HG03045 (cell line): ENCODE results near the gene CREB5.

Experiments
- ATAC-seq: cut with Tn5 transposase; IDR thresholded peaks from one replicate; pipeline ENCODE4 v1.9.1; 2021; ENCODE audit warnings: mild to moderate bottlenecking, moderate library complexity; ENCODE audit not compliant: unreplicated experiment

Gene CREB5

DNA sequence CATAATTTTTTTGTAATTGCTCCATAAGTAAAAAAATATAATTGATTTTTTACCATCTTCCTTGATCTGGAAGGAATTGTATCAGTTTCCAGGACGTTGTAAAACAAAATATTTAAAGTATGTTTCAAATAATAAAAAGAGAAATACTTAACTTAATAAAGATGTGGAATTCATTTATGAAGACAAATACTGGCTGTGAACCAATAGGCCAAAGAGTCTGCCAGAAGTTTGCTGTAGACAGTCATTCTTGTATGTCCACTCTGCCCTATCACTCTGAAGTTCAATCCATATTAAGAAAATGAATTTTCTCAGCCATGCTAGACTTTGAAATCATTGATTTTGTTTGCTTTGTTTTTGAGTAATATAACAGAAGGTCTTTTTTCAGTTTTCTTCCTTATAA is 289.4 kb downstream of the CREB5 start:
- ATAC-seq: no peak

DNA sequence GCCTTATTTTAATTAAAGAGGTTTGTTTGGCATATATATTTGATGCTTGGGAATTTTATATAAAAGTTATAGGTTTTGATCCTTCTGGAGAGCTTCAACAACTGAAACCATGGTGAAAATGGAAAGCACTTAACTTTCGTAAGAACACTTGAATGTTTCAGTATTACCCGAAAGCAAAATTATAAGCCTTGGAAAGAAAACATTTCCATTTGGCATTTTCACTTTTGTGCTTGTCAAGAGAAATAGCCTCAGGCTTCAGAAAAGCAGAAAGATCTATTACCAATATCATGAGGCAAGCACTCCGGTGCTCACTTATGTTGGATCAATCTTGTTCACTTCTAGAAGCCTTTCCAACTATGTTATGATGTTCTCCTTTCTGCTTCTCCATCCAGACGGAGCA is 289.9 kb downstream of the CREB5 start:
- ATAC-seq: no peak

DNA sequence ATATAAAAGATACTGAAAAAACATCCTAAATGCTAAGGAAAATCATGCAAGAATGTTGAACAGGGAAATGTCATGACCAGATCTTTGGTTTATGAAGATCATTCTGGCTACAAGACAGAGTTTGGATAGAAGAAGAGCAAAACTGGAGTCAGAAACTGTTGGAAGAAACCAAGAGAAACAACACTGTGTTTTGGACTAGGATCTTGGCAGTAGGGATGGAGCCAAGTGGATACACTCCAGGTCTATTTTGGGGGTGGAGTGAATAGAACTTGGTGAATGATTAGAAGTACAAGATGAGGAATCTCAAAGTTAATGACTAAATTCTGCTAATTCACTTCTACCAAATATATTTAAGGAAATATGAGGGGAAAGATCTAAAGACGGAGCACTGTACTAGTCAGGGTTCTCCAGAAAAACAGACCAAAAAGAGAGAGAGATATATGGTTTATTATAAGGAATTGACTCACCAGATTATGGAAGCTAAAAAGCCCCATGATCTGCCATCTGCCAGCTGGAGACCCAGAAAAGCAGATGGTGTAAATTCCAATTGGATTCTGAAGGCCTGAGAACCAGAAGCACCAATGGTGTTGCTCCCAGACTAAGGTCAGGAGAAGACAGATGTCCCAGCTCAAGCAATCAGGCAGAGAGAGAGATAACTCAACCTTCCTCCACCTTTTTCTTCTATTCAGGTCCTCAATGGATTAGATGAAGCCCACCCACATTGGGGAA is 290.9 kb downstream of the CREB5 start:
- ATAC-seq: no peak

DNA sequence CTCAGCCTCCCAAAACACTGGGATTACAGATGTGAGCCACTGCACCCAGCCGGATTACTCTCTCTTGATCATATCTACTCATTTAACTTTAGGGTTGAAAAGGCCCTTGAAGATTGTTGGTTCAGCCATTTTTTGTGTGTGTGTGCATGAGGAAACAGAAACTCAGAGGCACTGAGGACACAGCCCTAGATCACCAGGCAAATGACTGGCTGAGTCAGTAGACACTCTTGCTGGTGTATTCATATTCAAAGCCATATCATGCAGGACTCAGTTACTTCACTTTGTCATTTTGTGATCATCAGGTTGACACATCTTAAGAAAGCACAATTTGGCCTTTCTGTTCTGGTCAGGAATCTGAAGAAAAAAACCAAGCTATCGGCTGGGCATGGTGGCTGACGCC is 292.4 kb downstream of the CREB5 start:
- no peak for ATAC-seq

DNA sequence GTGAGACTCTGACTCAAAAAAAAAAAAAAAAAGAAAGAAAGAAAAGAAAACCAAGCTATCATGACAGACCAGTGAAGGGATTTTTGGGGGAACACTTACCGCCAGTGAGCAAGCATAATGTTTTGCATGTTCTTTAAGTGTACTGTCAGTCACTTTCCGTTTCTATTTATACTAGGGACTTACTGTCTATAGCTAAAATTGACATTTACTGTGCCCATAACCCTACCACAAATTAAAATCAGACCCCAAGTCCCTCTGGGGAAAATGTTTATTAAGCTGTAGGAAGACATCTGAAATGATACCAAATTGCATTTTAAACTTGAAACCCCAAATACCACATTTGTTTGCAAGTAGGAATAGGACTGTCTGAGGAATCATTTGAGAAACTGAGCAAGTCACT is 293.0 kb downstream of the CREB5 start:
- peak; percentile 88 for ATAC-seq

DNA sequence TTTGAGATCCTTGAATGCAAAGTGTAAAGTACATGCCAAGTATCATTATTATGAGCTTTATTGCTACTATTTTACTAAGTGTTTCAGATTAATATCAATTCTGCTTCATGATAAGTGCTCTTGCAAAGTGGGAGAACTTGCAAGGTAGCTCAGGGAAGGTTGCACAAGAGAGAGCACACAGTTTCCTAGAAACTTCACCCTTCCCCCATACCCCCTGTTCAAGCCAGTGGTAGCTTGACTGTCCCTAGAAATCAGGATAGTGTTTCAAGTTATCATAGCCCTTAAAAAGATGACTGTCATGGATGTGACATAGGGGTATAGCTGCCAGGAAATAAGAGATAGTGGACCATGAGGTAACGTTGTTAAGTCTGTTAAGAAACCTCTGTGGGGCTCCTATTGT is 294.3 kb downstream of the CREB5 start:
- ATAC-seq: no peak

DNA sequence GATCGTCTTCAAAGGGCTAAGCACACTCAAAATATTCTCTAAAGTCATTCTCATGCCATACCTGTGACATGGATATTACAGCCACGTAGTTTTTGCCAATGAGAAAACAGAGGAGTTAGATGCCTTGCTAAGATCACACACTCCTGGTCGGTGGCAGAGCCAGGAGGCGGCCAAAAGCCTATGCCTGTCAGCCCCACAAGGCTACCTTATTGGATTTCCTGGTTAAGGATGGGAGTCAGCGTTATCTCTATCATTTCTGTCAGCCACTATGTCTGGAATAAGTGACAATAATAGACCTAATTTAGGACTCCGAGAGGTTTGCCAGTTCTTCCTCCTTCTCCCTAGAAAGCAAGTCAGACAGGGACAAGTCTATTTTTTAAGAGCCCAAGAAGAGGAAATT is 295.0 kb downstream of the CREB5 start:
- no peak for ATAC-seq

DNA sequence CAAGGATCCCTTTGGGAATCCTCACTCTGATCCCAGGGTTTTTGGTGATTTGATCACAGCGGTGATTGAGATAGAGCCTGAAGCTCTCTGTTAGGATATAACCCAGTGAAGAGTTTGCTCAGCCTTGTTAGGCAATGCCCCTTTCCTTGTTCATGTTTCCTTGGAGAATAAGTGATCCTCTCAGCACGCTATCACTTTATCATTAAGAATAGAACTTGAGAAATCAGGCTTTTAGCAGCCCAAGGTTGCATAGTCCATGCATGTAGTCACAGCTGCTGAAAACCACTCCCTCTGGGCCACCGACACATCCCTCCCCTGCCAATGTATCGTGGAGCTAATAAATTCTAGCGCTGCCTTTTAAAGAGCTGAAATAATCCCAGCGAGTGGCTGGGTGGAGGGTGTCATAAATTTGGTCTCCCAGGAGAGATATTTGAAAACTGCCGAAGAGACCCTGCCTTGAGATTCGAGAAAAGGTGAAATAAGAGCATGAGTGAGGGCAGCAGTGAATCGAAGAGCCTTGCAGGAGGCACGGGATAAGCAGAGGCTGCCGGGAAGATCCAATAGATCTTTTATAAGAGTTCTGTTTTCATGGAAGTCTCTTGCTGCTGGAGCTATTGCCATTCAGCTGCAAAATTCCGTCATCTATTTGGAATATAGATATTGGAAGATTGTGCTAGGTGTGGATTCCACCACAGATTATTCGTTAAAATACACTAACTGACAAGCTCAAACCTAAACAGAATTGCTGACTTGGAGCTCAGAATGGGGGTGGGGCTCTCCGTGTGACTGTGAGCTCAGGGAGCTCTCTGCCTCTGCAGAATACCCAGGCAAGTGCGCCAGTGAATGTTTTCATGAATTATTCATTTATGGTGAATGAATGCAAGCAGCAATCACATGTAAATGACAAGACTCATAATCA is 296.0 kb downstream of the CREB5 start:
- ATAC-seq: no peak

DNA sequence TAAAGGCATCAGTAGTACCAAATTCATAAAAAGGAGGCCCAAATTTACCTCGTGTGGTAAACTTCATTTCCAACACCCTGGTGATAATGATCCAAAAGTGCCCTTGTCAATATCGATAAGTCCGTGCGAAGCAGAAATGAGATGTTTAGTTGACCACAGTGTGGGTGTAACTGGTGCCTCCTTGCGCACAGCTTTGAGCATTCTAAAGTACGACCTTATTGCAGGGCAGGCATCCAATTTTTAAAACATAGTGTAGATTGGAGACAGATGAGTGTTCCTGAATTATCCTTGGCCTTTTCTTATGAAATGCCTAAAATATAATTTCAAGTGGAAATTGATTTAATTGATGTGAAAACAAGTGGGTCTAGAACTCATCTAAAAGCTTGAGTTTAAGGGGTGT is 297.4 kb downstream of the CREB5 start:
- ATAC-seq: no peak

DNA sequence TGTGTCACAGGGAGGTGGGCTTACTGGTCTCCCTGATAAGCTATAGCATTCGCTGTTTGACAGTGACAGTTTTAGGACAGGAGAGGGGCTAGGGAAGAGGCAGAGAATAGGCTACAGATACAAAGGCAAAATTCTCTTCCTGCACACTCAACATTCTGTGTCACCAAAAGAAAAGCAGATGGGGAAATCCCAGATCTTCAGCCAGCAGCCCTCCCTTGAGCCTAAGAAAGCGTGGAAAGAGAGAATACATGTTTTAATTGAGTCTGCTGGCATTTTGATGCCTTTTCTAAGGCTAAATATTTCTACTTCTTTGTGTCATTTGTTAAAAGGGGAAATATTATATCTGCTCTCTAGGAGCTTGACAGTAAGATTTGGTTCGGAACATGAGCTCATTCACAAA is 298.8 kb downstream of the CREB5 start:
- ATAC-seq: no peak

DNA sequence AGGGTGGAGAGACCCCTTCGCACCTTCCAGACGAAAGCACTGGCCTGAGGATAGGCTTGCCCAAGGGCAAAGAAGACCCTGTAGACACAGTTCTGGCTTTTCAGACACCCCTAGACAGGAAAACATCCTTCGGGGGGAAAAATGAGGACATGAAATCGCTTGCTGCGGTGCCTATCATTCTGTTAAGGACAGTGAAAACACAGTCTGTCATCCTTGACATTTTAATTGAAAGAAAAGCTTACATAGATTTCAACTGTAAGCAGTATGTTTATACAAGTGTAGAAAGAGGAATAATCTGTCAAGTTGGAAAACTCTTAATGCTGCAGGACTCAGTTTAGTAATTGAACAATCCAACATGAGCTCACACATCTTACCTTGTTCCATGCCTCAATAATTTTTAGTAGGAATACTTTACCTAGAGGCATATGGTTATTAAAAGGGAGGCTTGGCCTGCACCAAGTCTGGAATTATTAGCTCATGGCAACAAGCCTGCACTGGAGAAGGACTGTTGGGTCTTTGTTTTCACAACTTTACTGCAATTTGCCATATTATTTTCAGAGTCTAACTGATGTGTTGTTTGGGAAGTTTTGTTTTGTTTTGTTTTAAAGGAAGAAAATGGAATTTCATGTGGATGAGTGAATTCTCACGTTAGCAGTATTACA is 302.3 kb downstream of the CREB5 start:
- ATAC-seq: no peak

DNA sequence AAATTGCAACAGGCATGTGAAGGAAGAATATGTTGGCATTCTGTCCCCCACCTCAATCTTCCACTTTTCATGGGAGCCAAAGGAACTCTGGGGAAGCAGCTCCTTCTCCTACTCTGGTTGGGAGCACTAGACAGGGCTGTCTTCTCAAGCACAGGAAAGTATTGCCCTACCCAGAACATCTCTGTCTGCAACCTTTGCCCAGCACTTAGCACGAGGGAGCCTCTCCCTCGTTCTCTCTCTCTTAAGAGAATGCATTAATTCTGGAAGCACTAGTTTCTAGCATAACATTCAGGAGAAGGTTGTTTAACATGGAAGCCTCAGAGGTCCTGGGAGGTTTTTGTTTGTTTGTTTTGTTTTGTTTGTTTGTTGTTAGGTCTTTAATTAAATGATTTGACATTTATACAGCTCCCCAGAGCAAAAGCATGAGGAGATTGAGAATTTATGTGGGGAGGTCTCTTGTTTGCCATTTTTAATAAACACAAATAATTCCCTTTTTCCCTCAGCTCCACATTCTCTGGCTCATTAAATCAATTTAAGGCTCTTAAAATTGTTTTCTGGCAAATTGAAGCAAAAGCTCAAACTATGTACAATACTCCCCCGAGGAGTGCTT is 305.2 kb downstream of the CREB5 start:
- no peak for ATAC-seq

DNA sequence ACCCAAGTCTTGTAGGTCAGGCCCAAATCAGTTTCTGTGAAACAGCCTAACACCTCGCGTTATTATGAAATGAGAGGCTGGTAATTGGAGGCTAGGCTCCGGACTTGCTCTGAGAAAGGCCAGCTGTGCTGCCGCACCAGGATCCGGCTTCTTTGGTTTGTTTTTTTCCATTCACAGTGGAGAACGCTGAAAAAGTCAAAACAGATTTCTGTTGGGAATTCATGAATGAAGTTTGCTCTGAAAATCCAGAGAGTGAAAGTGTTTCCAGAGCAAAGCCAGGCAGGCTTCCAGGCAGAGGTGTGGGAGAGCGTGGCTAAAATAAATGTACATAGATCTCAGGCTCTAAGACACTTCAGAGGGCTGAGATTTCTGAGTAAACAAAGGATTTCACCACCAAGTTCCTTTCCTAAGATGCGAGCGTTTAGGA is 305.8 kb downstream of the CREB5 start:
- ATAC-seq: no peak

DNA sequence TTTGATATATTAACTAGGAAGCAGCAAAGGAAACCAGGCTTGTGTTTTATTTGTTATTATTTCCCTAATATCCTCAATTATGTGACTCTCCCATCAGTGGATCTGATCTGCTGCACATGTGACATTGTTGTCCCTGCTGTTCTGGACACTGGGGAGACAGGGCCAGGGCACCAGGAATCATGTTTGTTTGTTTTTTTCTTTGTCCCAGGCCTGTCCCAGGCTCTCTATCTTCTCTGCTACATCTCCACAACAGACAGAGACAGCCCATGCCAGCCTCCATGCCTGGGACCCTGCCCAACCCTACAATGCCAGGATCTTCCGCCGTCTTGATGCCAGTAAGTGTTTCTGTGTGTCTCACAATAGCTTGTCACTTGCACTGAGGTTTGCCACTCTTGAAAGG is 306.2 kb downstream of the CREB5 start:
- ATAC-seq: no peak

DNA sequence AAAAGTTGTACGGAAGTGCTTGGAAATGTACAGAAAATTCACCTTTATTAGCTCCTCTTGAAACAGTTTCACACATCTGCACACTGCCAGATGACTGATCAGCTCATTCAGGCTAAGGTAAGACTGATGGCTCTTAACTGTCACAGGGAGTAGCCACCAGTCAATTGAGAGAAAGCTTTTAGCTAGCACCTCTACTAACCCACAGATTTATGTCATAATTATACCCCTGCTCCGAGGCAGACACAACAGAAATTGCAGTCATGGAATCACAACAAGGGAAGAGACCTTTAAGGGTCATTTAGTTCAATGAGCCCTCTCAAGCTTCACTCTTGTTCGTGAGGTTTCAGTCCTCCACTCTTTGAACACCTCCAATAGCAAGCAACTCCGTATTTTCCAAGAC is 310.4 kb downstream of the CREB5 start:
- ATAC-seq: no peak

DNA sequence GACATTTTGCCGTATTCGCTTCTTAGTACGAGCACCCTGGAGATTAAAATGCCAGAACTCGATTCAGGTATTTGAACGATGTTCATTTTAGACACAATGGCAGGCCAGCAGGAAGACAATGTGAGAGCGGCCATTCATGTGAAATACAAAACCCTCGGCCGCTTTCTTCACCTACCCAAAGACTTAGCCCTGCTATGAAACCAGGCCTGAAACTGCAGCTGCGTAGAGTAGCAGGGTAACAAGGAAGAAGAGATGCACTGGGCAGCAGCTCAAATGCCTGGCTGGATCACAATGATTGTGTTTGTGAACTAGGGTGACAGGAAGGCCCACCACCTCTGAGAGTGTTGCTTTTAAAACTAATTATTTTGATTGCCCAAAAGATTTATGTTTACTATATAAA is 311.0 kb downstream of the CREB5 start:
- no peak for ATAC-seq

DNA sequence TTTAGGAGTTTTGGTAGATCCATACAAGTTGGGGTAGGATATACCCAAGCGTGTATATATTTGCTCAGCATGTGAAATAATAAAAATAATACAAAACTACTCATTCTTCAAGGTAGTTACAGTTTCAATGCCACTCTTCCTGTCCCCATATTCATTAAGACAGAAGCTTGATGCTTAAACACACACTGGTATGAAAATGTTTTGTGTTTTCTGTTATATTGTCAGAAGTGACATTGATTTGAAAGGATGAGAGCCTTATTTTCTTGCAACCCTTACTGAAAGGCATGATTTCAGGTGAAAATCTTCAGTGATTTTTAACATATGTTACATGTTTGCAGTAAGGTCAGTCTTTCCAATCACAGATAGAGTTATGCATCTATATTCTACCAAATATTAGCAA is 312.2 kb downstream of the CREB5 start:
- ATAC-seq: no peak

DNA sequence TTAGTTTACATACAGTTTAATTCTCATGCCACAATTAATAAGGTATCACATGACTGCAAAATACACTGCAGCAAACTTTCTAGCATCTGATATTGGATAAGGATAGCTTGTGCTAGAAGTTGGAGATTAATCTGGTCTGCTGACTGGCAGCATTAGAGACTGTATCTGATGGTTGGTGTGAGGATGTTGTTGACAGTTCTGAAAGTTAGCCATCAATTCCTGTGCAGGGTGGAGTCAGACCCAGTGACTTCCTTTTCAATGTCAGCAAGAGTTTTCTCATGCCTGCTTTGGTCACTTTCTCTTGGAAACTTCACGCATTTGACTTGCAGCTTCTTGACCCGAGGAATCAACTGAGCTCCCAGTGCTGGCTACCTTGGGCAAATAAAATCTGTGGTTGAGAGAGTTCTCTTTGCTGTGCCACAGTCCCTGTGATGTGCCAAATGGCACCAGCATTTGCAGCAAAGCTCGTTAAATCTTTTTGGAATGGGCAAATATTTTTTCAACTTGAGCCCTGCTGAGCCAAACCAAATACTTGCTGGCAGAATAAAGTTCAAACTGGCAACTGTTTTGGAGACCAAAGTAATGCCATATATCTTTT is 312.8 kb downstream of the CREB5 start:
- no peak for ATAC-seq

DNA sequence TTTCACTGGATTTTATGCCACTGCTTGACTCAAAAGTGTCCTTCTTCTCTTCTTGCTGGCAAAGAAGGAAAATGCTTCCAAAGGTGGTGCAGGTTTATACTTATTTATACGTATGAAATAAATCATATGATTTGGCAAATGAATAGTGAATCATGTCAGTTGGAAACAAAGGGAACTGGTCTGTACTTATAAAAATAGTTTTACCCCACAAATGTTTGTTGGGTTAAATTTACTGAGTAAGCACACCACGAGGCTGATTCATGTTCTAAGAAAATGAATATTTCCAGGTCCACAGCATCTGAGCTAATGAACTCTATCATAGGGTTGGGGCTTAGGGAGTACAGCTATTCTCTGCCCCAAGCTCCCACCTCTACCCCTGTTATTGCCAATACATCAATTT is 313.6 kb downstream of the CREB5 start:
- no peak for ATAC-seq

DNA sequence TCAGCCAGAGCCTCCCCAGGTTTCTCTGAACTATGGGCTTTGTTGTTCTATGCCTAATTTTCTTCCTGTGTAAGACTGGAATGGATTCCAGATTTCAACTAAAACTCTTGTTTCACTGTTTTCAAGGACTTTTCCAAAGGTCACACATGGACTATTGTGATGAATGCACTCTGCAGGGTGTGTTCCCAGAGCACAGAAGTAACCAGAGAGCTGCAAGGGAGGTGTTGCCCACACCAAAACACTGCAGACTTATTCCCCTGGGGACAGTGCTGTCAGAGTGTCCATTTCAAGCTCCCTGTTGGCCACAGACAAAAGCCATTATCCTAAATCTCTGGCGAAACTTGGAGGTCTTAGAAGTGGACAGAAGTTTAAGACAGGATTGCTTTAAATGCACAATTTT is 314.2 kb downstream of the CREB5 start:
- ATAC-seq: no peak

DNA sequence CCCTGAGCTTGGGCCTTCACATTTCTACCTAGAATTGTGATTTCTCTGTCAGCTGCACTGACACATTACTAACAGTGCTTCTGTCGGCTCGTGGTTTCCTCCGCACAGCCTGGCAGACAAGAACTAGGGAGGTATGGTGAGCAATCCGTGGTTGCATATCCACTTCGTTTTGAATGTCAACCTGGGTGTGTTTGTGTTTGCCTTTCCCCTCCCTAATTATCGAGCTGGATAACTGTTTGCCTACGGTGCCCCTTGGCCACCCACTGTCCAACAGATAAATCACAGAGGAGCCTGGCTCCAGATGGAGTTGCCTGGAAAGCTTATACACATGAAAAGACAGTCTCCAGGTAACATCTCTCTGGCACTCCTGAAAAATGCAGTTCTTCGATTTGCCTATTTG is 317.0 kb downstream of the CREB5 start:
- ATAC-seq: no peak
